GM18526 (cell line): ENCODE results near the gene SEC14L5.

Experiments used
- POLR2A ChIP-seq: IDR thresholded peaks from 3 replicates; pipeline ENCODE4 v1.6.1; 2011; ENCODE audit not compliant: insufficient read length; ENCODE audit errors: extremely low read depth

Gene SEC14L5

GRCh38 chr16:4924593-4925292, 33.4 kb upstream of the SEC14L5 start:
- no peak for TF ChIP-seq POLR2A

GRCh38 chr16:4925293-4925607, 32.9 kb upstream of the SEC14L5 start:
- TF ChIP-seq POLR2A = no peak

GRCh38 chr16:4925791-4926190, 32.3 kb upstream of the SEC14L5 start:
- TF ChIP-seq POLR2A = no peak

- TF ChIP-seq POLR2A = no peak
Measured at GRCh38 chr16:4926928-4927327, 31.2 kb upstream of the SEC14L5 start.

GRCh38 chr16:4927661-4928060, 30.5 kb upstream of the SEC14L5 start:
- TF ChIP-seq POLR2A = no peak

- TF ChIP-seq POLR2A = no peak
Measured at GRCh38 chr16:4928227-4928626, 29.9 kb upstream of the SEC14L5 start.

- no peak for TF ChIP-seq POLR2A
Measured at GRCh38 chr16:4931381-4931780, 26.7 kb upstream of the SEC14L5 start.

- no peak for TF ChIP-seq POLR2A
Measured at GRCh38 chr16:4933433-4933832, 24.7 kb upstream of the SEC14L5 start.

GRCh38 chr16:4933871-4934395, 24.2 kb upstream of the SEC14L5 start:
- TF ChIP-seq POLR2A = no peak

GRCh38 chr16:4934591-4934990, 23.5 kb upstream of the SEC14L5 start:
- TF ChIP-seq POLR2A = no peak

GRCh38 chr16:4935241-4935855, 22.8 kb upstream of the SEC14L5 start:
- no peak for TF ChIP-seq POLR2A

GRCh38 chr16:4936181-4936990, 21.7 kb upstream of the SEC14L5 start:
- TF ChIP-seq POLR2A = no peak

GRCh38 chr16:4936991-4937781, 20.9 kb upstream of the SEC14L5 start, which contains the start of gene PPL:
Gene PPL (minus strand): TSS chr16:4937148. CDS start chr16:4937045, 103 bp downstream.
- no peak for TF ChIP-seq POLR2A

- TF ChIP-seq POLR2A = no peak
Measured at GRCh38 chr16:4937782-4938682, 20.1 kb upstream of the SEC14L5 start.
